T-helper 1 cell treated with Interleukin-12 subunit alpha and Interleukin-12 subunit beta and Interleukin-4 antibody, amounts not matched to agents 30 μg/mL and 1 μg/mL, for 36 hours (primary cell): ENCODE data around the gene MID1.

Source experiments
- H3K27ac Mint-ChIP-seq: one replicate; pipeline ENCODE4 v1.8.0; 2021; ENCODE audit warnings: mild to moderate bottlenecking, mixed read lengths
- H3K27me3 Mint-ChIP-seq: one replicate; pipeline ENCODE4 v1.8.0; 2021; ENCODE audit warnings: low read depth, mixed read lengths
- H3K36me3 Mint-ChIP-seq: one replicate; pipeline ENCODE4 v1.8.0; 2021; ENCODE audit warnings: low read depth, mixed read lengths
- H3K4me1 Mint-ChIP-seq: one replicate; pipeline ENCODE4 v1.8.0; 2021; ENCODE audit warnings: low read depth, mixed read lengths
- H3K4me3 Mint-ChIP-seq: one replicate; pipeline ENCODE4 v1.8.0; 2021; ENCODE audit warnings: mild to moderate bottlenecking, moderate library complexity, mixed read lengths
- H3K9me3 Mint-ChIP-seq: one replicate; pipeline ENCODE4 v1.8.0; 2021; ENCODE audit warnings: mixed read lengths

Gene MID1

GRCh38 chrX:10620121-10620699, at the start of gene MID1:
Gene MID1 (minus strand): TSS chrX:10620585. CDS start chrX:10567547, 53,038 bp downstream.
- H3K4me3 Mint-ChIP-seq = no peak within 1 kb of the TSS
- no peak within 1 kb of the TSS for H3K27ac Mint-ChIP-seq
- peaks cover 36% of the 10 kb centered on the region for H3K27me3 Mint-ChIP-seq
- peaks cover 8% of the 10 kb centered on the region for H3K4me1 Mint-ChIP-seq
- H3K9me3 Mint-ChIP-seq = no peaks in the 10 kb centered on the region
- H3K36me3 Mint-ChIP-seq = no peaks in the 10 kb centered on the region

GRCh38 chrX:10667143-10667542, 46.8 kb upstream of the MID1 start:
- H3K4me3 Mint-ChIP-seq = no peak overlapping the region
- H3K36me3 Mint-ChIP-seq = no peaks in the 10 kb centered on the region
- H3K9me3 Mint-ChIP-seq = no peaks in the 10 kb centered on the region
- H3K4me1 Mint-ChIP-seq = no peaks in the 10 kb centered on the region
- H3K27ac Mint-ChIP-seq = no peak overlapping the region
- H3K27me3 Mint-ChIP-seq = no peaks in the 10 kb centered on the region

- Mint-ChIP-seq H3K36me3 (no peaks in the 10 kb centered on the region), H3K27ac (no peak overlapping the region), H3K4me1 (no peaks in the 10 kb centered on the region), H3K9me3 (no peaks in the 10 kb centered on the region), H3K4me3 (no peak overlapping the region), H3K27me3 (no peaks in the 10 kb centered on the region)
These were observed 45.7 kb upstream of the MID1 start for GRCh38 chrX:10666102-10666501.

- H3K4me3 Mint-ChIP-seq = no peak overlapping the region
- no peak overlapping the region for H3K27ac Mint-ChIP-seq
- H3K9me3 Mint-ChIP-seq = no peaks in the 10 kb centered on the region
- no peaks in the 10 kb centered on the region for H3K4me1 Mint-ChIP-seq
- H3K36me3 Mint-ChIP-seq = no peaks in the 10 kb centered on the region
- H3K27me3 Mint-ChIP-seq = no peaks in the 10 kb centered on the region
These were observed 45.3 kb upstream of the MID1 start for GRCh38 chrX:10665681-10666080.

GRCh38 chrX:10660171-10660570, 39.8 kb upstream of the MID1 start:
- no peak overlapping the region for H3K27ac Mint-ChIP-seq
- H3K27me3 Mint-ChIP-seq = no peaks in the 10 kb centered on the region
- H3K36me3 Mint-ChIP-seq = no peaks in the 10 kb centered on the region
- no peak overlapping the region for H3K4me3 Mint-ChIP-seq
- H3K9me3 Mint-ChIP-seq = no peaks in the 10 kb centered on the region
- H3K4me1 Mint-ChIP-seq = no peaks in the 10 kb centered on the region

- Mint-ChIP-seq H3K9me3 (no peaks in the 10 kb centered on the region), H3K36me3 (no peaks in the 10 kb centered on the region), H3K27ac (no peak overlapping the region), H3K27me3 (no peaks in the 10 kb centered on the region), H3K4me1 (no peaks in the 10 kb centered on the region), H3K4me3 (no peak overlapping the region)
These were observed 35.8 kb upstream of the MID1 start for GRCh38 chrX:10656214-10656613.

- Mint-ChIP-seq H3K4me1 (no peaks in the 10 kb centered on the region), H3K27ac (no peak overlapping the region), H3K9me3 (no peaks in the 10 kb centered on the region), H3K4me3 (no peak overlapping the region), H3K36me3 (no peaks in the 10 kb centered on the region), H3K27me3 (no peaks in the 10 kb centered on the region)
These were observed 34.6 kb upstream of the MID1 start for GRCh38 chrX:10654960-10655359.

- H3K27ac Mint-ChIP-seq = no peak overlapping the region
- no peaks in the 10 kb centered on the region for H3K9me3 Mint-ChIP-seq
- H3K4me1 Mint-ChIP-seq = no peaks in the 10 kb centered on the region
- H3K36me3 Mint-ChIP-seq = no peaks in the 10 kb centered on the region
- H3K4me3 Mint-ChIP-seq = no peak overlapping the region
- no peaks in the 10 kb centered on the region for H3K27me3 Mint-ChIP-seq
These were observed 32.9 kb upstream of the MID1 start for GRCh38 chrX:10653302-10653701.

- Mint-ChIP-seq H3K9me3 (no peaks in the 10 kb centered on the region), H3K27ac (no peak overlapping the region), H3K36me3 (no peaks in the 10 kb centered on the region), H3K4me3 (no peak overlapping the region), H3K4me1 (no peaks in the 10 kb centered on the region), H3K27me3 (no peaks in the 10 kb centered on the region)
These were observed 28.9 kb upstream of the MID1 start for GRCh38 chrX:10649265-10649664.

- H3K36me3 Mint-ChIP-seq = no peaks in the 10 kb centered on the region
- no peaks in the 10 kb centered on the region for H3K4me1 Mint-ChIP-seq
- no peak overlapping the region for H3K27ac Mint-ChIP-seq
- no peak overlapping the region for H3K4me3 Mint-ChIP-seq
- H3K9me3 Mint-ChIP-seq = no peaks in the 10 kb centered on the region
- H3K27me3 Mint-ChIP-seq = no peaks in the 10 kb centered on the region
These were observed 28.2 kb upstream of the MID1 start for GRCh38 chrX:10648614-10649013.

GRCh38 chrX:10636851-10637250, 16.5 kb upstream of the MID1 start:
- Mint-ChIP-seq H3K9me3 (no peaks in the 10 kb centered on the region), H3K4me1 (no peaks in the 10 kb centered on the region), H3K4me3 (no peak overlapping the region), H3K36me3 (no peaks in the 10 kb centered on the region), H3K27ac (no peak overlapping the region), H3K27me3 (no peaks in the 10 kb centered on the region)

- H3K36me3 Mint-ChIP-seq = no peaks in the 10 kb centered on the region
- H3K27ac Mint-ChIP-seq = no peak overlapping the region
- H3K4me1 Mint-ChIP-seq = no peaks in the 10 kb centered on the region
- H3K27me3 Mint-ChIP-seq = no peaks in the 10 kb centered on the region
- no peaks in the 10 kb centered on the region for H3K9me3 Mint-ChIP-seq
- H3K4me3 Mint-ChIP-seq = no peak overlapping the region
These were observed 16.0 kb upstream of the MID1 start for GRCh38 chrX:10636337-10636736.

GRCh38 chrX:10634392-10635161, 14.2 kb upstream of the MID1 start:
- H3K4me3 Mint-ChIP-seq = no peak overlapping the region
- no peak overlapping the region for H3K27ac Mint-ChIP-seq
- no peaks in the 10 kb centered on the region for H3K36me3 Mint-ChIP-seq
- no peaks in the 10 kb centered on the region for H3K4me1 Mint-ChIP-seq
- peaks cover 3% of the 10 kb centered on the region for H3K27me3 Mint-ChIP-seq
- no peaks in the 10 kb centered on the region for H3K9me3 Mint-ChIP-seq

GRCh38 chrX:10633722-10634121, 13.3 kb upstream of the MID1 start:
- Mint-ChIP-seq H3K27me3 (peaks cover 3% of the 10 kb centered on the region), H3K9me3 (no peaks in the 10 kb centered on the region), H3K36me3 (no peaks in the 10 kb centered on the region), H3K27ac (no peak overlapping the region), H3K4me1 (no peaks in the 10 kb centered on the region), H3K4me3 (no peak overlapping the region)

- peaks cover 3% of the 10 kb centered on the region for H3K27me3 Mint-ChIP-seq
- H3K9me3 Mint-ChIP-seq = no peaks in the 10 kb centered on the region
- no peaks in the 10 kb centered on the region for H3K4me1 Mint-ChIP-seq
- H3K27ac Mint-ChIP-seq = no peak overlapping the region
- no peak overlapping the region for H3K4me3 Mint-ChIP-seq
- no peaks in the 10 kb centered on the region for H3K36me3 Mint-ChIP-seq
These were observed 11.2 kb upstream of the MID1 start for GRCh38 chrX:10631416-10632145.
